OCI-LY7 (cell line): ENCODE measurements around the gene PI3.

Source experiments
- CTCF ChIP-seq: fragments of 200-600 bp; sonication (generic); conservative IDR thresholded peaks from 2 replicates; pipeline ENCODE4 v1.5.1; 2014; ENCODE audit warnings: mild to moderate bottlenecking, antibody characterized with exemption, low read length, moderate library complexity, mixed read lengths
- EZH2phosphoT487 ChIP-seq: fragments of 200-600 bp; sonication (generic); IDR thresholded peaks from 2 replicates; pipeline ENCODE4 v1.6.1; 2018; ENCODE audit warnings: low read depth, borderline replicate concordance, mild to moderate bottlenecking, mixed run types, antibody characterized with exemption, low read length, moderate library complexity, mixed read lengths

- TF ChIP-seq CTCF (no peak), EZH2phosphoT487 (no peak)
These were observed 48.4 kb downstream of the PI3 start for GRCh38 chr20:45223136-45223535.
